GM12891 (cell line): ENCODE data around the gene ITPR3.

ENCODE experiments used
- DNase-seq: peaks from one replicate; pipeline ENCODE4 v3.0.0; 2011; ENCODE audit warnings: low spot score; ENCODE audit not compliant: insufficient read length
- FAIRE-seq: peaks from 2 replicates; lab custom pipeline; 2011; peaks lifted over from hg19 to GRCh38; lab: Jason Lieb, UNC
- PAX5 ChIP-seq: IDR thresholded peaks from 2 replicates; pipeline ENCODE4 v1.6.1; 2011; ENCODE audit warnings: low read length, moderate library complexity, mild to moderate bottlenecking; ENCODE audit not compliant: insufficient read depth, severe bottlenecking
- POLR2A ChIP-seq: IDR thresholded peaks from 2 replicates; pipeline ENCODE4 v1.6.1; 2011; ENCODE audit warnings: low read depth, low read length, control low read depth
- POLR2AphosphoS5 ChIP-seq: IDR thresholded peaks from 2 replicates; pipeline ENCODE4 v1.6.1; 2011; ENCODE audit warnings: low read depth, low read length, control low read depth
- POU2F2 ChIP-seq: IDR thresholded peaks from 2 replicates; pipeline ENCODE4 v1.6.1; 2011; ENCODE audit warnings: low read depth, mild to moderate bottlenecking, control low read depth, low read length, moderate library complexity
- SPI1 ChIP-seq: IDR thresholded peaks from 2 replicates; pipeline ENCODE4 v1.6.1; 2011; ENCODE audit warnings: low read depth, low read length, control low read depth
- TAF1 ChIP-seq: IDR thresholded peaks from 2 replicates; pipeline ENCODE4 v1.6.1; 2011; ENCODE audit warnings: low read depth, low read length, control low read depth

ITPR3 gene

DNA sequence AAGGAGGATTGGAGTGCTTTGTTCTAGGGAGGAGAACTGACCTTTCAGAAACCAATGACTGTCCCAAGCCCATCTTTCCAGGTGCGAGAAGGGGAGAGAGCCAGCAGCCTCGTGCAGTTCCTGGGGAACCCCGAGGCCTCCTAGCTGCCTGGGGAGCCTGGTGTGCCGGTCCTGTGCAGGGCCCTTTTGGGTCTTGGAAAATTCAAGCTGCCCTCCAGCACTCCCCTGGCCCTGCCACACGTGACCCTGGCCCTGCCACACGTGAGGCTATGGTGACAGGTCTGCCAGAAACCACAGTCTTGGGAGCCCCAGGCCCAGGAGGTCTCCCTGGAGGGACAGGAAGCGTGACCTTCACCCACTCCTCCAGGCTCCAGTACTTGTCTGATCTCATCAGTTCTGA, 109.9 kb downstream of the ITPR3 start:
- TF ChIP-seq POLR2AphosphoS5 (no peak), TAF1 (no peak), POU2F2 (no peak), SPI1 (no peak), PAX5 (no peak), POLR2A (no peak)
- DNase-seq = no peak
- FAIRE-seq = no peak

DNA sequence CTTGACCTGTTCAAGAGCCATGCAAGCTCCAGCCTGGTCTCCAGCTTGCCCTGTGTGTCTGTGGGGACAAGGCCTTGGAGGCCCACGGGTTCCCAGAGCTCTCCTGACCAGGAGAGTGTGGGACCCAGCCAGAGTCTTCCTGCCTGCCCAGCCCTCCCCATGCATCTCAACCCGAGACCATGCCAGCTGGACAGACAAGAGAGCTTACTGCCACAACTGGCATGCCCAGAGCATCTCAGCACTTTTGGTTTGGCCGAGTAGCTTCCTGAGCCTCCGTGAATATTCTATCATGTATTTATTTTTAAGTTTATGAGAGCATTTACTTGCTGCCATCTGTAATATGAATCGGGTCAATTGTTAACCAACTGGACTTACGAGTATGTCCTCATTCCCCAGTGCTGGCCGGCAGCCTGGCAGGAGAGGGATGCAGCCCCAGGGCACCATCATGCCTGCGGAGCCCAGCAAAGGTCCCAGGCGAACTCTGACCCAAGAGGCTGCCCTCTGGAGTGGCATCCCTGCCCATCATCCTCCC, 110.7 kb downstream of the ITPR3 start:
- DNase-seq (no peak), FAIRE-seq (no peak)
- TF ChIP-seq POLR2AphosphoS5 = no peak

GRCh38 chr6:33732385-33732784, 111.3 kb downstream of the ITPR3 start:
- DNase-seq (no peak), FAIRE-seq (no peak)
- TF ChIP-seq PAX5 (no peak), POLR2AphosphoS5 (no peak), TAF1 (no peak), SPI1 (no peak), POLR2A (no peak), POU2F2 (no peak)

DNA sequence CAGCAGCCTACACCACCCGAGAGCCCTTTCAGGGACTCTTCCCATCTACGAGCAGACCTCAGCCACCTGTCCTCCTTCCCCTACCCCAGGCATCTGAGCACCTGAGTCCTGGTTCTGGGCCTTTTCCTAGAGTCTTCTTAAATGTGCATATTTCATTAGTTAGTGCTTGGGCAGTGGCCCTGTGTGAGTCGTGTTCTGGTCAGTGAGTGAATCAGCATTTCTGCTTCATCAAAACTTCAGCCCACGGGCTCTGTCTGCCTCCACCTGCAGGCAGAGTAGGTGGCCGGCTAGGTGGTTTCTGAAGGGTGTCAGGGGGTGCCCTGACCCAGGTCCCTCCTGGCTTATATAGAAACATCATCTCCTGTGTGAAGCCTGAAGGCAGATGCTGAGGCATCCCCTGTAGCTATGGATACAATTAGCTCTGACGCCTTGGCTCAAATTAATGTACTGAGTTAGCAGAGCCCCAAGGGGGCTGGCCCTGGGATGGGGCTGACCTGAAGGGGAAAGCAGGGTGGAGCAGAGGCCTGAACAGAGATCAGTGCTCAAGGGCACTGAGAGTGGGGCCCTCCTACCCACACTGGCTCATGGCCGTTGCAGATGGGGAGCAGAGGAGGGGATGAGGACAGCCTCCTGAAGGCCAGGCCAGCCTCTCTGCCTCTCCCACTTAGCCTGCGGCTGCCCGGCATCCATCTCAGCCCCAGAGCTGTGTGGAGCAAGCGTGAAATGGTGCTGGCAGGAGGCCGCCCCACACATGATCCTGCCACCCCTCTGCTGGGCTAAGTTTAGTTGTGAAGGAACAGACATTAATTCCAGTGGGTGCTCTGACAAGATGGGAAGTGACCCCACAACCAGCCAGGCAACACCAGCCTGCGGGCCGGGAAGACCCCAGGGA, 111.9 kb downstream of the ITPR3 start:
- DNase-seq (no peak), FAIRE-seq (no peak)
- no peak for TF ChIP-seq POLR2A
- TF ChIP-seq POLR2AphosphoS5 = no peak
- no peak for TF ChIP-seq SPI1
- TF ChIP-seq TAF1 = no peak
- TF ChIP-seq PAX5 = no peak
- TF ChIP-seq POU2F2 = no peak

- DNase-seq (no peak), FAIRE-seq (no peak)
- TF ChIP-seq POU2F2 (no peak), POLR2A (no peak), POLR2AphosphoS5 (no peak), TAF1 (no peak), SPI1 (no peak), PAX5 (no peak)
Observed at GRCh38 chr6:33733709-33734007, 112.5 kb downstream of the ITPR3 start.

DNA sequence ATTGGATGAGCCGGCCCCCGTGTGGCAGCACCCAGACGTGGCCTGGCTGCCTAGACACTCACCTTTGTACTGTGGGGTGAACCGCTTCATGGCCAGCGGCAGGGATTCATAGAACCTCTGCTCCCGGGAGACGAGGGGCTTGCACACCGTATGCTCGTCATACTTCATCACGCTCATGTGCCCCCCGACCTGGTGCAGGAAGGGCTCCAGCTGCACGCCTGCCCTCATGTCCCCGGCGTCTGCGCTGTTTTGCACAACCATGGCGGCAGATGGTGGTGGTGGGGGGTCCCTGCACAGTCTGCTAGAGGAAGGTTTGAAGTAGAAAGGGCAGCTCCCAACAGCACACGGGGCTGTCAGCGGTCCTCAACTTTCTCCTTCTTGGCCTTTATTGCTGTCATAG, 114.1 kb downstream of the ITPR3 start:
- FAIRE-seq (no peak), DNase-seq (no peak)
- TF ChIP-seq PAX5 (no peak), POU2F2 (no peak), TAF1 (no peak)

GRCh38 chr6:33737267-33738026, 116.3 kb downstream of the ITPR3 start:
- FAIRE-seq (no peak), DNase-seq (no peak)

DNA sequence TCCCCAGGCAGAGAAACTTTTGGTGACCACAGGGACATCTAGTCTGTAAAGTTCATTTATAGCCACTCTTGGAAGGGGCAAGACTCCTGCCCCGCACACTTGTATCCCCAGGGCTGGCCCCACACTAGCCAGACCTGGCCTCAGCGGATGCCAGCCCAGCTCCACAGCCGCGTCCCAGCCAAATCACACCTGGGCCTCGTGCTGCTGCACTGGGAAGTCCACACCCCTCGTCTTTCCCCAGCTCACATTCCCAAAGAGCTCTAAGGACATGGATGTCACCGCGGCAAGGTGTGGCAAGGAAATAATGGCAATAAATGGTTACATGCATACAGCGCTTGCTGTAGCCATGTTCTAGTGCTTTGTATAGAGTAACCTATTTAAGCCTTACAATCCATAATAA, 117.0 kb downstream of the ITPR3 start:
- TF ChIP-seq PAX5 = no peak
- TF ChIP-seq POLR2AphosphoS5 = no peak
- no peak for TF ChIP-seq TAF1
- no peak for TF ChIP-seq SPI1
- no peak for TF ChIP-seq POU2F2
- TF ChIP-seq POLR2A = no peak
- DNase-seq (no peak), FAIRE-seq (no peak)

More at GRCh38 chr6:33737267-33738026, 116.3 kb downstream of the ITPR3 start:
- TF ChIP-seq TAF1 (no peak), POLR2AphosphoS5 (no peak), POLR2A (no peak), PAX5 (no peak), SPI1 (no peak), POU2F2 (no peak)

DNA sequence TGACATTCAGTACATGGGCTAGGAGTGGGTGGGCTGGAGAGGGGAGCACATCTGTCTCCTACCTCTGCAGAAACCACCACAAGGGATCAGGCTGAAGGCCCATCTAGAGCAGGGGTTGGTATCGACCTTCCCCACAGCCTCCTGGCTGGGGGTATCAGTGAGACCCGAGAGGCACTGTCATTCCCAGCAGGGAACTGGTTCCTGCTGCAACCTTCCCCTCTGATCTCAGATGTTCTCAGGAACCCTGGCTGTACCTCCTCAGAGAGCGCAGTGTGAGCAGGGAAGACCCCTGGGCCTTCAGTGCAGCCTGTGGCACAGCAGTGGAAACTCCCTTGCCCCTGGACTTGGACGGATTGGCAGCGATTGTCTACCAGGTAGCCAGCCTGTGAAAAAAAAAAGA, 117.8 kb downstream of the ITPR3 start:
- TF ChIP-seq PAX5 = no peak
- no peak for TF ChIP-seq SPI1
- no peak for TF ChIP-seq POLR2A
- TF ChIP-seq POU2F2 = no peak
- no peak for TF ChIP-seq POLR2AphosphoS5
- TF ChIP-seq TAF1 = no peak

GRCh38 chr6:33739571-33739970, 118.4 kb downstream of the ITPR3 start:
- no peak for DNase-seq
- no peak for FAIRE-seq
- TF ChIP-seq TAF1 (no peak), POU2F2 (no peak), PAX5 (no peak), POLR2A (no peak), SPI1 (no peak), POLR2AphosphoS5 (no peak)

More for the DNA sequence above, 117.8 kb downstream of the ITPR3 start:
- DNase-seq = no peak
- FAIRE-seq = no peak

DNA sequence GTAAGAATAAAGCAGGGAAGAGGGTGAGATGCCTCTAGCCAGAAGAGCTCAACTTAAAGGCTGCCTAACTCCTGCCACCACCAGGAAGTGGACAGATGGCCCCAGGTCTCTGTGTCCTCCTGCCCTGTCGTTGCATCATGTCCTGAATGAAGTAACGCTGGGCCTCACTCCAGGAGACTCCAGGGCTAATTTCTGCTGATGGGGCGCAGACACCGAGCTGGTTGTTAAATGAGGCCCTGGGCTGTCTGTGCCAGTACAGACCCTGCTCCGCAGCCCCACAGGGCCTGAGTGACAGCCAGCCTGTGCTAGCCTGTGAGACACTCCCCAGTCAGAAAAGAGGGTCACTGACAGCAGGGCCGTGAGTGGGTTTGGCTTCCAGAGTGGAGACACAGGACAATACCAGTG, 119.1 kb downstream of the ITPR3 start:
- FAIRE-seq (no peak), DNase-seq (no peak)
- TF ChIP-seq TAF1 (no peak), PAX5 (no peak), POU2F2 (no peak), POLR2A (no peak), POLR2AphosphoS5 (no peak), SPI1 (no peak)
